HG03139 (cell line): ENCODE data around the gene HECTD1.
"Not testable (repeated sequence)": the region's sequence is repeated elsewhere in the genome, so short reads cannot be mapped to it uniquely, and the experiment has no call there.

Experiments used
- ATAC-seq: cut with Tn5 transposase; IDR thresholded peaks from one replicate; pipeline ENCODE4 v1.9.1; 2021; ENCODE audit not compliant: unreplicated experiment

The HECTD1 gene

DNA sequence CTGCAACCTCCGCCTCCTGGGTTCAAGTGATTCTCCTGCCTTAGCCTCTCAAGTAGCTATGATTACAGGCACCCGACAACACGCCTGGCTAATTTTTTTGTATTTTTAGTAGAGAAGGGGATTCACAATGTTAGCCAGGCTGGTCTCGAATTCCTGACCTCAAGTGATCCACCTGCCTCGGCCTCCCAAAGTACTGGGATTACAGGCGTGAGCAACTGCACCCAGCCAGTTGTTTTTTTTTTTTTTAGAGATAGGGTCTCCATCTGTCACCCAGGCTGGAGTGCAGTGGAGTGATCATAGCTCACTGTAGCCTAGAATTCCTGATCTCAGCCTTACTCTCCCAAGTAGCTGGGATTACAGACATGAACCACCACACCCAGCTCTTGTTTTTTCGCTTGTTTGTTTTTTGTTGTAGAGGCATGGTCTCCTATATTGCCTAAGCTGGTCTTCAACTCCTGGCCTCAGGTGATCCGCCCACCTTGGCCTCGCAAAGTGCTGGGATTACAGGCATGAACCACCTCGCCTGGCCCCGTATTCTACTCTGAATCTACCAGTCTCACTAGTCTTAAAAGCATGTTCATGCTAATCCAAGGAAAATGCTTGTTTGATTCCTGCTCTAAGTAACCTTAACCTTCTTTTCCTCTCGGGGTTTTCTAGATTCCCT, 149.8 kb downstream of the HECTD1 start:
- no peak for ATAC-seq

DNA sequence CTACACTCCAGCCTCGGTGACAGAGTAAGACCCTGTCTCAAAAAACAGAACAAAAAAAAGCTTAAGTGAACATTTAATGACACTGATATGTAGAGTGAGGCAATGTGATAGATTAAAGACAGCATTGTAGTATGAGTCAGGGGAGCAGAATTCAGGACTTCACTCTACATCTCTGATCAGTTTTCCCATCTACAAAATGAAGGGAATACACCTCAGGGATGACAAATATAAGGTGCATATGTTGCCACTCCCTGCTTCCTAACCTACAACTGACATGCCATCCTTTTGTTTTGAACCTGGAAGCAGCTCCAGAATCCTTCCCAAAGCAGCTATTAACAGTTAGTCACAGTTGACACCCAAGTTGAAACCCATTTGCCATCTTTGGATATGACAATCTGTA, 150.6 kb downstream of the HECTD1 start:
- no peak for ATAC-seq

DNA sequence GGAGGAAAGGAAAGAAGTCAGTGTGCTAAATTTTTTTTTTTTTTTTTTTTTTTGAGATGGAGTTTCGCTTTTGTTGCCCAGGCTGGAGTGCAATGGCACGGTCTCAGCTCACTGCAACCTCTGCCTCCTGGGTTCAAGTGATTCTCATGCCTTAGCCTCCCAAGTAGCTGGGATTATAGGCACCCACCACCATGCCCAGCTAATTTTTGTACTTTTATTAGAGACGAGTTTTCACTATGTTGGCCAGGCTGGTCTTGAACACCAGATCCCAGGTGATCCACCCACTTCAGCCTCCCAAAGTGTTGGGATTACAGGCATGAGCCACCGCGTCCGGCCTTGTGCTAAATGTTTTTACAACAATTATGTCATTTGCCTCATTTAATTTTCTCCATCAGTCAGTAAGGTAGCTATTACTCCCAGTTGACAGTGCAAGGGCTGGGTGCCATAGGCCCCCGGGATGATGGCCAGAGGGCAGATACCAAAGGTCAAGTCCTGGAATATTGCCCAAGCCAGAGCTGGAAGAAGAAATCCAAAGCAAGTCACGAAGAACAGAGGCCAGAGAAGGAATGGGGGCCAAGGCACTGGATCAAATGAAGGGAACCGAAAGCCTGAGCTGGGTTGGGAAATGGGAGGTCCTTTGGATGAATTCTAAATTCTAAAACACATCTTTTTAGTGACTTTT, 154.5 kb downstream of the HECTD1 start:
- ATAC-seq, result not testable (repeated sequence)

DNA sequence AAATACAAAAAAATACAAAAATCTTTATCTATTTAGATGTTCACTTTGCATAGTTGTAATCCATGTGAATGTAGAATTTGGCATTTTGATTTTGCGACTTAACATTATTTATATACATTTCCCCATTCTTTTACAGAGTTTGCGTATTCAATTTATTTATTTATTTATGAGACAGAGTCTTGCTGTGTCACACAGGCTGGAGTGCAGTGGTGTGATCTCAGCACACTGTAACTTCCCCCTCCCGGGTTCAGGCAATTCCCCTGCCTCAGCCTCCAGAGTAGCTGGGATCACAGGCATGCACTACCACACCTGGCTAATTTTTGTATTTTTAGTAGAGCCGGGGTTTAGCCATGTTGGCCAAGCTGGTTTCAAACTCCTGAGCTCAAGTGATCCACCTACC, 156.1 kb downstream of the HECTD1 start:
- no peak for ATAC-seq

DNA sequence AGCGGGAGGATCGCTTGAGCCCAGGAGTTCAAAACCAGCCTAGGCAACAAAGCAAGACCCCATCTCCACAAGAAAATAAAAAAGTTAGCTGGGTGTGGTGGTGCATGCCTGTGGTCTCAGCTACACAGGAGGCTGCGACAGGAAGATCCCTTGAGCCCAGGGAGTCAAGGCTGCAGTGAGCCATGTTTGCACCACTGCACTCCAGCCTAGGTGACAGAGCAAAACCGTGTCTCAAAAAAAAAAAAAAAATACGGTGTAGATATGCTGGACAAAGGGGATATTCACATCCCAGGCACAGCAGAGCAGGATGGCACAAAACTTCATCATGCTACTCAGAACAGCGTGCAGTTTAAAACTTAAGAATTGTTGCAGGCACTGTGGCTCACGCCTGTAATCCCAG, 156.6 kb downstream of the HECTD1 start:
- ATAC-seq, result no peak
